IPS DF 4.7 (cell line): Measurements from ENCODE around the gene ZNF789.
A peak's percentile ranks its signal among the peaks of the same experiment; 100 is the strongest.

Experiments
- DNase-seq: peaks from one replicate; pipeline ENCODE4 v3.0.0-alpha.2; 2013; ENCODE audit warnings: low spot score; ENCODE audit errors: extremely low read depth

The ZNF789 gene

GRCh38 chr7:99504281-99504602, 31.6 kb downstream of the ZNF789 start:
- DNase-seq: no peak

- DNase-seq: peak; percentile 79
Measured at GRCh38 chr7:99504603-99505323, 32.1 kb downstream of the ZNF789 start, which contains the start of gene ZKSCAN5. ZKSCAN5 (plus strand) TSS chr7:99504662; CDS start chr7:99506045, 1,383 bp downstream.

GRCh38 chr7:99505324-99505662, 32.6 kb downstream of the ZNF789 start:
- no peak for DNase-seq

- no peak for DNase-seq
Measured at GRCh38 chr7:99514050-99514449, 41.4 kb downstream of the ZNF789 start.

- no peak for DNase-seq
Measured at GRCh38 chr7:99521399-99521798, 48.7 kb downstream of the ZNF789 start.

- no peak for DNase-seq
Measured at GRCh38 chr7:99525713-99526440, 53.2 kb downstream of the ZNF789 start.

- no peak for DNase-seq
Measured at GRCh38 chr7:99531354-99531765, 58.7 kb downstream of the ZNF789 start.

GRCh38 chr7:99535667-99536066, 63.0 kb downstream of the ZNF789 start:
- no peak for DNase-seq
